ENCODE results near the gene USP54.

DNA sequence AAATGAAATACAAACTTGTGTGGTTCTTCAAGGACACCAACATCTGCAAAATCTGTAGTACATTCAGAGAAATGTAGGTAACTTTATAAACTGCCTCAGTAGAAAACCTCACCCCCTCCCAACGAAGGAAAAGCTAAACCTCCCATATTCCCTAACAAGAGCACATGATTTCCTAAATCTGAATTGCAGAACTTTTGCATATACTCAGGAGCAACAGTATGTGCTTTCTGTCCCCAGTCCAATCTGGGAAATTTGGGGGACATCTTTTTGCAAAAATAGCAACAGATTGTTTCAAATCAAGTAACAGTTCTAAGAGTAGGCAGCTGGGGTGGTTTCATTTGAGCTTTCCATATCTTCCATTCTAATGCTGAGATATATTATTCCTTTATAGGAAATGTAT is 142.0 kb downstream of the USP54 start:
- no peak for TF ChIP-seq EZH2phosphoT487 (IDR thresholded peaks at IDR 0.05; ENCODE audit: borderline replicate concordance)
- TF ChIP-seq, protein P1, sequence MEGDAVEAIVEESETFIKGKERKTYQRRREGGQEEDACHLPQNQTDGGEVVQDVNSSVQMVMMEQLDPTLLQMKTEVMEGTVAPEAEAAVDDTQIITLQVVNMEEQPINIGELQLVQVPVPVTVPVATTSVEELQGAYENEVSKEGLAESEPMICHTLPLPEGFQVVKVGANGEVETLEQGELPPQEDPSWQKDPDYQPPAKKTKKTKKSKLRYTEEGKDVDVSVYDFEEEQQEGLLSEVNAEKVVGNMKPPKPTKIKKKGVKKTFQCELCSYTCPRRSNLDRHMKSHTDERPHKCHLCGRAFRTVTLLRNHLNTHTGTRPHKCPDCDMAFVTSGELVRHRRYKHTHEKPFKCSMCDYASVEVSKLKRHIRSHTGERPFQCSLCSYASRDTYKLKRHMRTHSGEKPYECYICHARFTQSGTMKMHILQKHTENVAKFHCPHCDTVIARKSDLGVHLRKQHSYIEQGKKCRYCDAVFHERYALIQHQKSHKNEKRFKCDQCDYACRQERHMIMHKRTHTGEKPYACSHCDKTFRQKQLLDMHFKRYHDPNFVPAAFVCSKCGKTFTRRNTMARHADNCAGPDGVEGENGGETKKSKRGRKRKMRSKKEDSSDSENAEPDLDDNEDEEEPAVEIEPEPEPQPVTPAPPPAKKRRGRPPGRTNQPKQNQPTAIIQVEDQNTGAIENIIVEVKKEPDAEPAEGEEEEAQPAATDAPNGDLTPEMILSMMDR (conservative IDR thresholded peaks at IDR 0.05; ENCODE audit: low read length): no peak
